ENCODE results near the gene HELZ. TPM values are rescaled to one million over a fixed set of nuclear protein-coding genes. Genes with fewer than 3 reads are reported as not detected.

The HELZ gene
- total RNA-seq, 2 donors from 2014 or later, result 106 to 110 TPM

Other genes with a start within 250 kb of the HELZ start
- not detected for gene CACNG1, start 200.6 kb downstream of the HELZ start, total RNA-seq
- 10 to 100 TPM; 87.3 to 90.5 TPM for gene PSMD12, start 121.4 kb upstream of the HELZ start, total RNA-seq
- 10 to 100 TPM; 73.9 to 81.9 TPM for gene PITPNC1, start 132.1 kb upstream of the HELZ start, total RNA-seq